ENCODE results near the gene ASCC3. TPM values are rescaled to one million over a fixed set of nuclear protein-coding genes. Genes with fewer than 3 reads are reported as not detected.
A peak's percentile ranks its signal among the peaks of the same experiment; 100 is the strongest.

ASCC3 gene
- total RNA-seq, 1 donor from 2014 or later = 75.3 TPM

- Mint-ChIP-seq H3K9me3 (peaks cover 2% of the 10 kb centered on the region), H3K27ac (no peak overlapping the region), H3K36me3 (no peaks in the 10 kb centered on the region), H3K4me3 (no peak overlapping the region), H3K27me3 (ENCODE audit: insufficient read depth, low read depth) (peaks cover 84% of the 10 kb centered on the region), H3K4me1 (peaks cover 24% of the 10 kb centered on the region)
- Histone ChIP-seq H3K36me3 (no peaks in the 10 kb centered on the region), H2AFZ (replicated peaks) (no peak overlapping the region), H3F3A (ENCODE audit: low read depth) (peaks cover 29% of the 10 kb centered on the region), H3K4me2 (no peak overlapping the region), H3K4me3 (no peak overlapping the region), H3K9ac (no peak overlapping the region), H3K9me3 (ENCODE audit: low read depth) (no peaks in the 10 kb centered on the region), H3K79me2 (ENCODE audit: low read depth) (no peaks in the 10 kb centered on the region), H3K27ac (no peak overlapping the region), H3K27me3 (peaks cover 100% of the 10 kb centered on the region), H4K20me1 (ENCODE audit: low read depth) (peaks cover 86% of the 10 kb centered on the region), H3K4me1 (peaks cover 19% of the 10 kb centered on the region)
- DNase-seq (ENCODE audit: low spot score) = no peak
- no peak for TF ChIP-seq EZH2 (IDR thresholded peaks at IDR 0.05)
- no peak for TF ChIP-seq CTCF (IDR thresholded peaks at IDR 0.05)
- no peak for TF ChIP-seq EZH2phosphoT487 (IDR thresholded peaks at IDR 0.05)
Measured at GRCh38 chr6:100466410-100467128, 414.6 kb downstream of the ASCC3 start.

- H2AFZ ChIP-seq (replicated peaks) = no peak overlapping the region
- DNase-seq (ENCODE audit: low spot score) = peak; percentile 61
- peak overlapping the region; percentile 42 for H3K4me3 ChIP-seq
- Mint-ChIP-seq H3K4me1 (peaks cover 27% of the 10 kb centered on the region), H3K27ac (no peak overlapping the region), H3K4me3 (peak overlapping the region; percentile 86), H3K27me3 (ENCODE audit: insufficient read depth, low read depth) (peaks cover 90% of the 10 kb centered on the region), H3K9me3 (peaks cover 2% of the 10 kb centered on the region), H3K36me3 (no peaks in the 10 kb centered on the region)
- H3K27me3 ChIP-seq = peaks cover 100% of the 10 kb centered on the region
- no peaks in the 10 kb centered on the region for H3K79me2 ChIP-seq (ENCODE audit: low read depth)
- peak overlapping the region; percentile 70 for H3K4me2 ChIP-seq
- H3K36me3 ChIP-seq = no peaks in the 10 kb centered on the region
- no peak overlapping the region for H3K27ac ChIP-seq
- H3K9ac ChIP-seq = no peak overlapping the region
- peaks cover 35% of the 10 kb centered on the region for H3F3A ChIP-seq (ENCODE audit: low read depth)
- H3K9me3 ChIP-seq (ENCODE audit: low read depth) = no peaks in the 10 kb centered on the region
- H4K20me1 ChIP-seq (ENCODE audit: low read depth) = peaks cover 90% of the 10 kb centered on the region
- H3K4me1 ChIP-seq = peaks cover 19% of the 10 kb centered on the region
- TF ChIP-seq EZH2 (IDR thresholded peaks at IDR 0.05) (peak; percentile 92), CTCF (IDR thresholded peaks at IDR 0.05) (no peak), EZH2phosphoT487 (IDR thresholded peaks at IDR 0.05) (peak; percentile 50)
Measured at GRCh38 chr6:100465701-100466409, 415.3 kb downstream of the ASCC3 start.

GRCh38 chr6:100464903-100465700 lies 416.0 kb downstream of the ASCC3 start, which contains the start of gene SIM1:
TSS of gene SIM1 (minus strand) at chr6:100464921. CDS start at chr6:100463468, 1,453 bp downstream.
- Mint-ChIP-seq H3K9me3 (peaks cover 2% of the 10 kb centered on the region), H3K27me3 (ENCODE audit: insufficient read depth, low read depth) (peaks cover 93% of the 10 kb centered on the region), H3K4me1 (peaks cover 27% of the 10 kb centered on the region), H3K4me3 (peak within 1 kb of the TSS; percentile 86), H3K36me3 (no peaks in the 10 kb centered on the region), H3K27ac (no peak within 1 kb of the TSS)
- peak within 1 kb of the TSS; percentile 70 for H3K4me2 ChIP-seq
- peaks cover 35% of the 10 kb centered on the region for H3F3A ChIP-seq (ENCODE audit: low read depth)
- peak; percentile 96 for DNase-seq (ENCODE audit: low spot score)
- H3K27ac ChIP-seq = no peak within 1 kb of the TSS
- no peaks in the 10 kb centered on the region for H3K9me3 ChIP-seq (ENCODE audit: low read depth)
- H3K27me3 ChIP-seq = peaks cover 100% of the 10 kb centered on the region
- H3K79me2 ChIP-seq (ENCODE audit: low read depth) = no peaks in the 10 kb centered on the region
- H2AFZ ChIP-seq (replicated peaks) = no peak within 1 kb of the TSS
- H3K36me3 ChIP-seq = no peaks in the 10 kb centered on the region
- peak within 1 kb of the TSS; percentile 42 for H3K4me3 ChIP-seq
- H4K20me1 ChIP-seq (ENCODE audit: low read depth) = peaks cover 93% of the 10 kb centered on the region
- H3K9ac ChIP-seq = no peak within 1 kb of the TSS
- TF ChIP-seq CTCF (IDR thresholded peaks at IDR 0.05) (peak; percentile 13), EZH2 (IDR thresholded peaks at IDR 0.05) (peak; percentile 95), EZH2phosphoT487 (IDR thresholded peaks at IDR 0.05) (peak; percentile 85)
- H3K4me1 ChIP-seq = peaks cover 19% of the 10 kb centered on the region

Data from neural progenitor cell (in vitro differentiated cells).